GM19238 (cell line): Measurements from ENCODE around the gene SLC36A3.
"Not testable (repeated sequence)": the region's sequence is repeated elsewhere in the genome, so short reads cannot be mapped to it uniquely, and the experiment has no call there.

Experiments
- DNase-seq: peaks from one replicate; pipeline ENCODE4 v3.0.0; 2011; ENCODE audit warnings: low spot score; ENCODE audit not compliant: insufficient read length

SLC36A3 gene

DNA sequence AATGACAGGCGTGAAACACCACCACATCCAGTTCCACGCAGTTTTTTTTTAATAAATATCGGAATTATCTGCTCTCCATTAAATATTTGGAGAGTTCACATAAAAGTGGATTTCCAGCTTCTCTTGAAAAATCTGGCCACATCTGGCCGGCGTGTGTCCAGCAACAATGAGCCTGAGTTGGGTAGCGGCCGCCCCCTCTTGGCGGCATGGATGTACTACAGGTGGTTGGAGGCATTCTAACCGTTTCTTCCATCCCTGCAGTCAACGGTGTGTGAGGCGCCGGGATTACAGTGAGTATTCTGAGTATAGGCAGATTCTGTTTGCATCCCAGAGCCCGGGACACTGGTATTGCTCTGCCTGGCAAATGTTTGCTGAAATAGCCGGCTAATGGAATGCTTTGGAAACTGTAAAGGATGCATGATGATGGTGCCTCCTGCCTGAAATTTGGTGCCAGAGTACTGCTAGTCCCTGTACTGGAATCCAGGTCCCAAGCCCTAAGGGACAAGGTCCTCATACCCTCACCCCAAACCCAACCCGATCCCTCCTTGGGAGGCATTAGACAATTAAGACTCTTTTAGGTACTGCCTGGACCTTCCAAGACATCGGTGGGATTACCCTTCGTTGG, 64.2 kb downstream of the SLC36A3 start:
- DNase-seq, result peak; percentile 55

DNA sequence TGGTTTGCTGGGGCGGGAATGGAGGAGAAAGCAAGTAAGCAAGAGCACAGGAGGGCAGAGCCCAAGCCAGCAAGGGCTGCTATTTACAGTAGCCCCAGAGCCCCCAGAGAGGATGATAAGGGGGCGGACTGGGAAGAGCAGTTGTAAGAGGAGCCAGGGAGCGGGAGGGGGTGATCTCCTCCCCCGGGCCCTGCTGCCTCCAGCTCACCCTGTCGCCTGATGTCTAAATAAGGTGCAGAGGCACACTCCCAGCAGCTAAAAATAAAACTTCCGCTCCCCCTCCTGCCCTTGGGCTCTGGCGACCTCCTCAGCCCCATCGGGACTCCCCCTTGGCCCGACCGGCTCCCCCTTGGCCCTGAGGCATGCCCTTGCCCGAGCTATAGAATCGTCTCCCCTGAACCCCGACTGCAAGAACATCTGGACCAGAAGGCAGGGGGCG, 65.2 kb downstream of the SLC36A3 start:
- DNase-seq, result peak; percentile 55

DNA sequence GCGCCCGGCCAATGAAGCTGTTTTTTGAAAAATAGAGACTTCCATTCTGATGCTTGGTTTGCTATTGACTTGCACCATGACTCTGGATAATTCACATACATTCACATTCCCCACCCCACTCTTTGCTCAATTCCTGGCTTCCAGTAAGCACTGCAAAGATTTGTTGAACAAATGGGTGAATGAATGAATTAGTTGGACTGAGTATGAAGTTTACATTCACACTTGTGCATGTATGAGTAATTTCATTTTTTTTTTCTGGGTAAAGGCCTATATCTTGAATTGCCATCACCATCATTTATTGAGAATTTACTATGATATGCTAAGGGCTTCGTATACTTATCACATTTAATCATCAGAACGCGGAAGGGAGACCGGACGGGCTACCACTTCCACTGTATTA, 65.9 kb downstream of the SLC36A3 start:
- no peak for DNase-seq

DNA sequence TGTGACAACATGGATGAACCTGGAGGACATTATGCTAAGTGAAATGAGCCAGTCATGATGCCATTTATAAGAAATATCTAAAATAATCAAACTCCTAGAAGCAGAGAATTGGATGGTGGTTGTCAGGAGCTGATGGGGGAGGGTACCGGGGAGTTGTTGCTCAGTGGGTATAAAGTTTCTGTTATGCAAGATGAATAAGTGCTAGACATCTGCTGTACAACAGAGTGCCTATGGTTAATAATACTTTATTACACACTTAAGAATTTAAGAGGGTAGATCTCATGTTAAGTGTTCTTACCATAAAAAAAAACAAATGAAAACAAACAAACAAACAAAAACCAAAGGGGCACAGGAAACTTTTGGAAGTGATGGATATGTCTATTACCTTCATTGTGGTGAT, 66.7 kb downstream of the SLC36A3 start:
- DNase-seq, result no peak

DNA sequence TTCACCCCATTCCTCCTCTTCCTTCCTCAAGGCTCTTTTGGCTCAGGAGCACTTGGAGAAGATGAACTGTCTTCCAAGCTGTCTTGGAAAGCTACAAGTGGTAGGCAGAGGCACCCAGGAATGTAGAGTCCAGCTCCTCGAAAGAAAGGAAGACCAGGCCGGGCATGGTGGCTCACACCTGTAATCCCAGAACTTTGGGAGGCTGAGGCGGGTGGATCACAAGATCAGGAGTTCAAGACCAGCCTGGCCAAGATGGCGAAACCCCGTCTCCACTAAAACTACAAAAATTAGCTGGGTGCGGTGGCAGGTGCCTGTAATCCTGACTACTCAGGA, 68.4 kb downstream of the SLC36A3 start:
- DNase-seq, result not testable (repeated sequence)

DNA sequence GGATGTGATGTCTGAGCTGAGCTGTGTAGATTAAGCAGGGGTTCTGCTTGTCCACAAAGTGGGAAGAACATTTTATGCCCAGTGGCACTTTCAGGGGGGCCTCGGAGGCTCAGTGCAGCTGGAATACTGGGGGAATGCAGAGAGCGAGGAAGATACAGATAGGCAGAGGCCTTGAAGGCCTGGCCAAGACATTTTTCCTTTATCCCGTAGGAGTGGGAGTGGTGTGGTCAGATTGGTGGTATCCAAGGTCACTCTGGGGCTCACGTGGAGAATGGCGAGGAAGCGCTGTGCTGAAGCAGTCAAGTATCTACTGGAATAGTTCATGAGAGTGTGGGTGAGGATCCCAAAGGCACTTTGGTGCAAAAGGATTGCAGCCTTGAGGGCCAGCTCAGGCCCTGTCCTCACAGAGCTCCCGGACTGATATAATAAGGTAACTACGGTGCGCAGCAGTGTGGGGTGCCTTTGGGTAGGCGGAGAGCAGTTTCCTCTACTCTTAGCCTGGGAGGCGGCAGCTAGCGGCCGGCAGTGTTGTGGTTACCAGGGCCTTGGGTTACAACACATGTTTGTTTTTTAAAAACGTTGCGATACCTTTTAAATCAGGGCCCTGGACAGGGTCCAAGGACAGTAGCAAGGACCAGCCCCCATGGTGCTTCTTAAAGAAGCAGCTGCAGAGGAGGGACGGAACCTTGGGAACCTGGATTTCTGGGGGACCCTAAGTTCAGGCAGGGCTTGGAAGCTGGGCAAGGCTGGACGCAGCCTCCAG, 68.9 kb downstream of the SLC36A3 start:
- DNase-seq, result peak; percentile 60

DNA sequence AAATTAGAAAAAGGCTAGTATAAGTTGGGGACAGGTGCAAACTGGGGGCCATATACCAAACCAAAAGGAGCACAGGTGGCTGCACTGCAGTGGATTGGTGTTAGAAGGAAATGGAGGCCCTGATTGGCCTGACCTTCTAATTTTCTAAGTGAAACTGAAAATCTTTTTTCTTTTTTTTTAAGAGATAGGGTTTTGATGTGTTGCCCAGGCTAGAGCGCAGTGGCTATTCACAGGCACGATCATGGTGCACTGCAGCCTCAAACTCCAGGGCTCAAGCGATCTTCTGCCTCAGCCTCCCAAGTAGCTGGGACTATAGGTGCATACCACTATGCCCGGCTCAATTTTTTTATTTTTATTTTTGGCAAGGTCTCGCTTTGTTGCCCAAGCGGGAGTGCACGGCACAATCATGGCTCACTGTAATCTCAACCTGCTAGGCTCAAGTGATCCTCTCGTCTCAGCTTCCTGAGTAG, 69.9 kb downstream of the SLC36A3 start:
- peak; percentile 57 for DNase-seq

DNA sequence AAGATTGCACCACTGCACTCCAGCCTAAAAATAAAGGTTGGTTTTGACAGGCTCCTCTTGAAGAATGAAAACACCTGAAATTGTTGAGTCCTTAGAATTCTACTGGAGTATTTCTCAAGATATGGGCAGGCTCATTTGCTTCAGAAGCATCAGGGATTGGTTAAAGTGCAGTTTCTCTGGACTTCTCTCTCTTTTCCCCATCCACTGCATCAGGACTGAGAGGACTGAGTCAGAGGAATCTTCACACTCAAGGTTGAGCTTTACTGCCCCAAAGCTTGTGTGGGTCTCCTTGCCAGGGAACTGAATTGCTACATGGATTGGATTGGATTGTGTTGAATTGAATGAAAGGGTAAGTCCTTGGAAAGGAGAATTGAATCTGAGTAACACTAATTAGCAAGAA, 72.2 kb downstream of the SLC36A3 start:
- no peak for DNase-seq

DNA sequence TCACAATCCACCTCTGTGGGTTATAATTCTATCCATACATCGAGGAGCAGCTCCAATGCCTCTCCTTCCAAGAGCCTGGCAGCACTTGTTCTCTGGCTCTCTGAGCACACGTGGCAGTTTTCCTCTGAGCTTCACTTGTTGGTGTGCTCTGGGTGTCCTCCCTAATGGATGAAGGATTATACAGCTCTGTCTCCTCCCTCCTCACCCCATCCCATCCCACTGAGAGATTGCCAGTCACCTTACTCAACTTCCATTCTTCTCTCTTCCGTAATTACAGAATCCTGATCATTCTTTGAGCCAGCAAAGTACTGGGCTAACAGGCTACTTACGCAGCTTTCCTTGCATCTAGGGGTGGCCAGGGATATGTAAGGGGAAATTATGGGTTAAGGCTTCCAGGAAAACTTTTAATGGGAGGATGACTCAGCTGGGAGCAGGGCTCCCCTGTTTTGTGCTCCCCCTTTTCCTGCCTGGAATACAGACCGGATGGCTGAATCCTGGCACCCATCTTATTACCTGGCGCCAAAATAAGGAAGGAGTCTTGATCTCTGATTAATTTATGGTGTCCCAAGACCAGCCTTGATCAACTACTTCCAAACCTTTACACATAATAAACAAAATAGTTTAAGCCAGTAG, 73.4 kb downstream of the SLC36A3 start:
- DNase-seq, result no peak

DNA sequence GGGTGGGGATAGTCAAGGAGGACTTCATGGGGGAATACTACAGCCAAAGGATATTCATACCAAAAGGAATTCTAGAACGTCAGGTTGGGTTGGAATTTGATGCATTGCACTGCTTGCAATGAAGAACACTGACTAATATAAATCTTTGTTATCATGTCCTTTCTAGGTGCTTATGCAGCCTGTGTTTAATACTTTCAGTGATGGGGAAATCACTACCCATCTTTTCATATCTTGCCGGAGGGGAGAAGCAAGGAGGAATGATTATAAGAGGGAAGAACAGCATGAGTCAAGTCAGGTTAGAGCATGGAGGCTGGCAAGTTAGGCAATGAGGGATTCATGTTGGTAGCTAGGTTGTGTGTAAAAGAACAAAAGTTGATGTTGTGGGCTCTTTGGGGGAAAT, 74.6 kb downstream of the SLC36A3 start:
- no peak for DNase-seq

DNA sequence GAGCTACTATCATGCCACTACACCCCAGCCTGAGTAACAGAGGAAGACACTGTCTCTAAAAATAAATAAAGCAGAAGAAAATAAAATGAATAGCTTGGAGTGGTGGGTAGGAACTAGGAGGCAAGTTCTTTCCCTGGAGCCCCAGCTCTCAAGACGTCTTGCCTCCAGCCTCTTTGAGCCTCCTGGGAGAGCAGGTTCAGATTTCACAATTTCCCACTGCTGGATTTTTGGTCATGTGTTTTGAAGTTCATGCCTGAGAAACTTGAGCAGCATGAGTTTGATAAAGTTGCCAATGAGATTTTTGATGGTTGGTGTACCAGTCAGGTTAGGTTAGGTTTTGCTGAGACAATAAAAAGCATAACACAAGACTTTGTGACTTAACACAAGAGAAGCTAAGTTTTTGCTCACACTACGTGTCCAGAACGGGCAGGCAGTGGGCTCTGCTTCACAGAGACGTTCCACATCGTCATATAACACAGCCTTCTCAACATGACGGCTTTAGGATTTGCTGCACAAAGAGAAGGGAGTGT, 75.6 kb downstream of the SLC36A3 start:
- no peak for DNase-seq
